GM23248 (cell line): Measurements from ENCODE around the gene DPYSL5. TPM values are rescaled to one million over a fixed set of nuclear protein-coding genes. Genes with fewer than 3 reads are reported as not detected.

Experiments
- DNase-seq: peaks from one replicate; pipeline ENCODE4 v3.0.0-alpha.2; 2015
- H2AFZ ChIP-seq: fragments of 200-600 bp; sonication (generic); 2 replicates; pipeline ENCODE4 v1.6.1; 2016; ENCODE audit warnings: antibody characterized with exemption
- H3F3A ChIP-seq: fragments of 200-600 bp; sonication (generic); 2 replicates; pipeline ENCODE4 v1.6.1; 2016; ENCODE audit warnings: mild to moderate bottlenecking, antibody characterized with exemption, mixed run types; ENCODE audit not compliant: insufficient read depth
- H3K27ac ChIP-seq: fragments of 200-600 bp; sonication (generic); 2 replicates; pipeline ENCODE4 v1.5.1; 2016; ENCODE audit warnings: mild to moderate bottlenecking
- H3K27me3 ChIP-seq: fragments of 200-600 bp; sonication (generic); replicated peaks from 2 replicates; pipeline ENCODE4 v1.6.1; 2016; ENCODE audit warnings: mild to moderate bottlenecking; ENCODE audit not compliant: insufficient read depth
- H3K36me3 ChIP-seq: fragments of 200-600 bp; sonication (generic); 2 replicates; pipeline ENCODE4 v1.6.1; 2016; ENCODE audit warnings: low read depth, mild to moderate bottlenecking
- H3K4me1 ChIP-seq: fragments of 200-600 bp; sonication (generic); 2 replicates; pipeline ENCODE4 v1.6.1; 2016; ENCODE audit warnings: mild to moderate bottlenecking; ENCODE audit not compliant: insufficient read depth
- H3K4me2 ChIP-seq: fragments of 200-600 bp; sonication (generic); one replicate; pipeline ENCODE4 v1.6.1; 2016; ENCODE audit warnings: mild to moderate bottlenecking; ENCODE audit not compliant: unreplicated experiment
- H3K4me3 ChIP-seq: fragments of 200-600 bp; sonication (generic); 2 replicates; pipeline ENCODE4 v1.5.1; 2016; ENCODE audit warnings: mild to moderate bottlenecking
- H3K79me2 ChIP-seq: fragments of 200-600 bp; sonication (generic); 2 replicates; pipeline ENCODE4 v1.6.1; 2016; ENCODE audit warnings: mild to moderate bottlenecking; ENCODE audit not compliant: insufficient read depth
- H3K9ac ChIP-seq: fragments of 200-600 bp; sonication (generic); 2 replicates; pipeline ENCODE4 v1.6.1; 2016; ENCODE audit warnings: mild to moderate bottlenecking
- H3K9me2 ChIP-seq: fragments of 200-600 bp; sonication (generic); 2 replicates; pipeline ENCODE4 v1.6.1; 2016; ENCODE audit warnings: mixed run types, mild to moderate bottlenecking, moderate library complexity; ENCODE audit not compliant: insufficient read depth
- H3K9me3 ChIP-seq: fragments of 200-600 bp; sonication (generic); one replicate; pipeline ENCODE4 v1.6.1; 2017; ENCODE audit warnings: low read depth
- H4K20me1 ChIP-seq: fragments of 200-600 bp; sonication (generic); 2 replicates; pipeline ENCODE4 v1.6.0; 2016; ENCODE audit not compliant: insufficient read depth
- EZH2 ChIP-seq: fragments of 200-600 bp; sonication (generic); IDR thresholded peaks from 2 replicates; pipeline ENCODE4 v1.6.1; 2018; ENCODE audit warnings: antibody characterized with exemption, mild to moderate bottlenecking; ENCODE audit not compliant: insufficient read depth, poor library complexity, severe bottlenecking
- EZH2phosphoT487 ChIP-seq: fragments of 200-600 bp; sonication (generic); IDR thresholded peaks from 2 replicates; pipeline ENCODE4 v1.6.1; 2018; ENCODE audit warnings: antibody characterized with exemption, moderate library complexity, mild to moderate bottlenecking, low read depth; ENCODE audit not compliant: insufficient read depth
- WGBS, 2 experiments: methylation state at CpG; one replicate each; pipeline ENCODE4 v1.1.6; 2015 to 2017; ENCODE audit warnings: low lambda C conversion rate in 2 of 2, low coverage in 1 of 2; ENCODE audit errors: missing lambda C conversion rate in 2 of 2; 5-methylcytosine and 5-hydroxymethylcytosine counted together
- in situ Hi-C: fragments of 300-500 bp; cut with MboI; formaldehyde crosslinking; loops from 2 replicates; pipeline ENCODE4 v1.15.0; 2020
- polyA plus RNA-seq: library from polyadenylated mRNA; unstranded; fragments of >200 nt; fragmentation: Nextera tagmentation; extraction: Ambion mirVana; gene quantifications from 2 replicates; pipeline ENCODE4 v1.2.1, GENCODE V29; 2016
- total RNA-seq: library from RNA; depleted of rRNA; stranded (reverse); fragments of >200 nt; shearing (Covaris generic); gene quantifications from 2 replicates; pipeline ENCODE4 v1.2.3, GENCODE V29; 2014

The DPYSL5 gene
- total and polyA plus RNA-seq, 2 experiments from 2014 or later: not detected

- in situ Hi-C loops: no loop called here
- Histone ChIP-seq H4K20me1 (no peaks in the 10 kb centered on the region), H3K4me2 (no peak overlapping the region), H2AFZ (no peak overlapping the region), H3K27ac (no peak overlapping the region), H3K9ac (no peak overlapping the region), H3K4me3 (no peak overlapping the region), H3K4me1 (no peaks in the 10 kb centered on the region), H3F3A (no peaks in the 10 kb centered on the region), H3K79me2 (no peaks in the 10 kb centered on the region), H3K9me2 (no peaks in the 10 kb centered on the region), H3K9me3 (no peaks in the 10 kb centered on the region), H3K36me3 (no peaks in the 10 kb centered on the region), H3K27me3 (peaks cover 6% of the 10 kb centered on the region)
- no peak for TF ChIP-seq EZH2phosphoT487
- TF ChIP-seq EZH2: no peak
- peak; percentile 55 for DNase-seq
- 57% methylated on average over 6 of the region's 6 CpGs for WGBS, 2 experiments
Measured at GRCh38 chr2:26838121-26838906, 9.6 kb upstream of the DPYSL5 start.

- no peaks in the 10 kb centered on the region for H3K4me1 ChIP-seq
- no peak overlapping the region for H3K4me3 ChIP-seq
- no peaks in the 10 kb centered on the region for H4K20me1 ChIP-seq
- H3K9me2 ChIP-seq: no peaks in the 10 kb centered on the region
- in situ Hi-C loops: no loop called here
- TF ChIP-seq EZH2: no peak
- TF ChIP-seq EZH2phosphoT487: no peak
- H3K4me2 ChIP-seq: no peak overlapping the region
- peaks cover 24% of the 10 kb centered on the region for H3K27me3 ChIP-seq
- 67 to 72% methylated on average over 4 of the region's 4 CpGs for WGBS, 2 experiments
- H3K79me2 ChIP-seq: no peaks in the 10 kb centered on the region
- no peaks in the 10 kb centered on the region for H3K36me3 ChIP-seq
- no peaks in the 10 kb centered on the region for H3K9me3 ChIP-seq
- no peak overlapping the region for H3K27ac ChIP-seq
- no peak for DNase-seq
- no peak overlapping the region for H3K9ac ChIP-seq
- no peaks in the 10 kb centered on the region for H3F3A ChIP-seq
- H2AFZ ChIP-seq: no peak overlapping the region
Measured at GRCh38 chr2:26840937-26841610, 6.9 kb upstream of the DPYSL5 start.

- WGBS, 2 experiments: 14 to 20% methylated on average over 4 of the region's 4 CpGs
- no peak for DNase-seq
Measured at GRCh38 chr2:26843041-26843440, 4.9 kb upstream of the DPYSL5 start.

GRCh38 chr2:26845021-26845420, 2.9 kb upstream of the DPYSL5 start:
- no peaks in the 10 kb centered on the region for H4K20me1 ChIP-seq
- H3K9ac ChIP-seq: no peak overlapping the region
- H3K27me3 ChIP-seq: peaks cover 58% of the 10 kb centered on the region
- no peak for TF ChIP-seq EZH2phosphoT487
- no peak for TF ChIP-seq EZH2
- no peaks in the 10 kb centered on the region for H3K4me1 ChIP-seq
- no peak overlapping the region for H2AFZ ChIP-seq
- no peaks in the 10 kb centered on the region for H3K9me3 ChIP-seq
- no peaks in the 10 kb centered on the region for H3K36me3 ChIP-seq
- H3F3A ChIP-seq: no peaks in the 10 kb centered on the region
- H3K79me2 ChIP-seq: no peaks in the 10 kb centered on the region
- H3K27ac ChIP-seq: no peak overlapping the region
- no peaks in the 10 kb centered on the region for H3K9me2 ChIP-seq
- 26 to 34% methylated on average over 8 of the region's 8 CpGs for WGBS, 2 experiments
- H3K4me2 ChIP-seq: no peak overlapping the region
- in situ Hi-C loops: no loop called here
- H3K4me3 ChIP-seq: no peak overlapping the region
- no peak for DNase-seq

More at GRCh38 chr2:26843041-26843440, 4.9 kb upstream of the DPYSL5 start:
- no peak overlapping the region for H2AFZ ChIP-seq
- no peak overlapping the region for H3K27ac ChIP-seq
- no peaks in the 10 kb centered on the region for H3K9me2 ChIP-seq
- no peak overlapping the region for H3K4me3 ChIP-seq
- in situ Hi-C loops: no loop called here
- H3F3A ChIP-seq: no peaks in the 10 kb centered on the region
- no peaks in the 10 kb centered on the region for H3K79me2 ChIP-seq
- no peaks in the 10 kb centered on the region for H3K4me1 ChIP-seq
- no peak overlapping the region for H3K9ac ChIP-seq
- H3K27me3 ChIP-seq: peaks cover 43% of the 10 kb centered on the region
- H3K4me2 ChIP-seq: no peak overlapping the region
- H4K20me1 ChIP-seq: no peaks in the 10 kb centered on the region
- no peaks in the 10 kb centered on the region for H3K36me3 ChIP-seq
- TF ChIP-seq EZH2phosphoT487 (no peak), EZH2 (no peak)
- no peaks in the 10 kb centered on the region for H3K9me3 ChIP-seq
